ENCODE data around the gene TRAPPC13. TPM values are rescaled to one million over a fixed set of nuclear protein-coding genes. Genes with fewer than 3 reads are reported as not detected.

TRAPPC13 gene
- total RNA-seq, 1 experiment from 2014 or later = 51.3 TPM

DNA sequence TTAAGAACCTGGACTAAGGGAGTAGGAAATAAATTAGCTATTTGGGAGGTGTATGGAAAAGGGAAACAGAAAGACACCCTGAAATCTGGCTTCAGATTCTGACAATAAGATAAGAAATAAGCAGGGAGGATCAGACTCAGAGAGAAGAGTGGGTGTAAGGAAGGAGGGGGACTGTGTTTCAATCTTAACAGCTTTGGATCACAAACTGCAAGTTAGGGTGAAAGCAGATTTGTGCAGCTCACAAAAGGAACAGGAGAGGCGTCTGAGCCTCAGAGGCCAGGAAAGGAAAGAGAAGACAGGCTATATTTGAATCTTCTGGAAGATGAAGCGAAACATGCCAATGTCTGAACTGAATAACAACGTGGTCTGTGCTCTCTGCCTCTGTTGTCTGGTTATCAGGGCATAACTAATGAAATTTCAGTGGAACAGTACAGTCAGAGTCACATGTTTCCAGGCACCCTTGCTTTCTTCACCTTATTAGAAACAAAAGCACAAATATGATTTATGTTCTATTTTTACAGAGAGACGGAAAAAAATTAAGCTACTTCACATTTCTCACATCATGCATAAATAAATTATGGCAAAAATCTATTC, 70.4 kb downstream of the TRAPPC13 start:
- H4K20me1 ChIP-seq (ENCODE audit: insufficient read depth, low read depth, low read length) = no peaks in the 10 kb centered on the region
- no peak overlapping the region for H2AFZ ChIP-seq (ENCODE audit: low read length)
- no peak overlapping the region for H3K4me2 ChIP-seq (ENCODE audit: low read depth, low read length, poor library complexity, severe bottlenecking)
- H3K9ac ChIP-seq (ENCODE audit: low read length) = no peak overlapping the region
- H3K27ac ChIP-seq (ENCODE audit: low read length) = no peak overlapping the region
- H3K9me3 ChIP-seq (ENCODE audit: low read length) = no peaks in the 10 kb centered on the region
- no peaks in the 10 kb centered on the region for H3K9me2 ChIP-seq (replicated peaks; ENCODE audit: insufficient read depth, low read length)
- peaks cover 26% of the 10 kb centered on the region for H3K36me3 ChIP-seq (ENCODE audit: insufficient read depth, low read length)
- no peak overlapping the region for H3K4me3 ChIP-seq (ENCODE audit: low read length)
- H3K79me2 ChIP-seq (ENCODE audit: low read length) = peaks cover 30% of the 10 kb centered on the region
- DNase-seq = no peak
- H3K4me1 ChIP-seq (ENCODE audit: low read length) = 0 out of 2 replicates have a peak, but pooled peaks cover 5% of the 10 kb centered on the region
- no peaks in the 10 kb centered on the region for H3K27me3 ChIP-seq (ENCODE audit: low read length)

DNA sequence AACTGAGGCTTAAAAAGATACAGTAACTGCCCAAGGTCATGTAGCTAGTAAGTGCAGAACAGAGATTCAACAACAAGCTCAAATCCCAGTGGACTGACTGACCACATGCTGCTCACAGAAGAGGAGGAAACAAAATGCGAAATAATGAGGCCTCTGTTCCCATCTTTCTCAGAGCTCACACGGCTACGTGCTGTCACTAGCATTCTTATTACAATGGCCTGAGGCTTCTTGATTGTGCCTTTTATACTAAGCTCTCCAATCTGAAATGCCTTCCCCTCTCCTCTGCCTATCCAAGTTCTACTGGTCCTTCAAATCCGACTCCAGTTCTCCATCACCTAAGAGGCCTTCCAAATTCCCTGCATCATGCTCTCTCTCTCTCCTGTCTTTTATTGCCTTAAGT, 71.1 kb downstream of the TRAPPC13 start:
- Histone ChIP-seq H3K36me3 (ENCODE audit: insufficient read depth, low read length) (peaks cover 24% of the 10 kb centered on the region), H3K79me2 (ENCODE audit: low read length) (peaks cover 27% of the 10 kb centered on the region), H3K4me2 (ENCODE audit: low read depth, low read length, poor library complexity, severe bottlenecking) (no peak overlapping the region), H3K4me1 (ENCODE audit: low read length) (0 out of 2 replicates have a peak, but pooled peaks cover 5% of the 10 kb centered on the region), H3K4me3 (ENCODE audit: low read length) (no peak overlapping the region), H3K9ac (ENCODE audit: low read length) (no peak overlapping the region), H3K27ac (ENCODE audit: low read length) (no peak overlapping the region), H2AFZ (ENCODE audit: low read length) (no peak overlapping the region), H3K27me3 (ENCODE audit: low read length) (no peaks in the 10 kb centered on the region), H3K9me3 (ENCODE audit: low read length) (no peaks in the 10 kb centered on the region), H3K9me2 (replicated peaks; ENCODE audit: insufficient read depth, low read length) (no peaks in the 10 kb centered on the region), H4K20me1 (ENCODE audit: insufficient read depth, low read depth, low read length) (no peaks in the 10 kb centered on the region)
- no peak for DNase-seq

DNA sequence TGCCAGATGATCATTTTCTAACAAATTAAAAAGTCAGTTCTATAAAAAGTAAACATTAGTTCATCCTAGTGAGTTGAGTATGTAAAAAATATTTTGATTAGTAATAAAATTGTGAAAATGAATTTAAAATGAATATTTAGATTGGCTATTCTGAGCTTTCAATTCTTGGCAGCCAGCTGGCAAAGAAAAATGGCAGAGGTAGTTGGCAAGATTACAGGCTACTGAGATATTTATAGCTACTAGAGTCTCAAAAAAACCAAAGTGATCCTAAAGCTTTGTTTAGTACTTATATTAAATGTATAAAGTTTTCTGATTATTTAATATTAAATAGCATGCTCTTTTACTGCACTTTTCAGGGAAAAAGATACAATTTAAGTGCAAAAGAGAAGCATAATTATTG, 72.1 kb downstream of the TRAPPC13 start:
- H3K27ac ChIP-seq (ENCODE audit: low read length) = no peak overlapping the region
- H3K4me3 ChIP-seq (ENCODE audit: low read length) = no peak overlapping the region
- H3K27me3 ChIP-seq (ENCODE audit: low read length) = no peaks in the 10 kb centered on the region
- no peak overlapping the region for H2AFZ ChIP-seq (ENCODE audit: low read length)
- DNase-seq = no peak
- H3K4me1 ChIP-seq (ENCODE audit: low read length) = 0 out of 2 replicates have a peak, but pooled peaks cover 5% of the 10 kb centered on the region
- peaks cover 24% of the 10 kb centered on the region for H3K36me3 ChIP-seq (ENCODE audit: insufficient read depth, low read length)
- H3K9me3 ChIP-seq (ENCODE audit: low read length) = no peaks in the 10 kb centered on the region
- no peak overlapping the region for H3K9ac ChIP-seq (ENCODE audit: low read length)
- H3K9me2 ChIP-seq (replicated peaks; ENCODE audit: insufficient read depth, low read length) = no peaks in the 10 kb centered on the region
- H4K20me1 ChIP-seq (ENCODE audit: insufficient read depth, low read depth, low read length) = no peaks in the 10 kb centered on the region
- no peak overlapping the region for H3K4me2 ChIP-seq (ENCODE audit: low read depth, low read length, poor library complexity, severe bottlenecking)
- H3K79me2 ChIP-seq (ENCODE audit: low read length) = peaks cover 30% of the 10 kb centered on the region

DNA sequence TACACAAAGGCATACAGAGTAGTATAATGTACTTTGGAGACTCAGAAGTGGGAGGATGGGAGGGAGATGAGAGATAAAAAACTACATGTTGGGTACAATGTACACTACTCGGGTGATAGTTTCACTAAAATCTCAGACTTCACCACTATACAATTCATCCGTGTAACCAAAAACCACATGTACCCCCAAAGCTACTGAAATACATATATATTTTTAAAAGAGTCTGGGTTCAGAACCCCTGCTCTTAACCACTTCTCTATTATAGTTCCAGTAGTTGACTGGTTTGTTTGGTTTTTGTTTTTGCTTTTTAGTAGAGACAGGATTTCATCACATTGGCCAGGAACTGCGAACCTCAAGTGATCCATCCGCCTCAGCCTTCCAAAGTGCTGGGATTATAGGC, 74.5 kb downstream of the TRAPPC13 start:
- H3K9me3 ChIP-seq (ENCODE audit: low read length) = no peaks in the 10 kb centered on the region
- no peak overlapping the region for H3K27ac ChIP-seq (ENCODE audit: low read length)
- H3K4me3 ChIP-seq (ENCODE audit: low read length) = no peak overlapping the region
- DNase-seq = no peak
- no peaks in the 10 kb centered on the region for H3K27me3 ChIP-seq (ENCODE audit: low read length)
- H4K20me1 ChIP-seq (ENCODE audit: insufficient read depth, low read depth, low read length) = no peaks in the 10 kb centered on the region
- H3K4me2 ChIP-seq (ENCODE audit: low read depth, low read length, poor library complexity, severe bottlenecking) = no peak overlapping the region
- H3K9ac ChIP-seq (ENCODE audit: low read length) = no peak overlapping the region
- H3K36me3 ChIP-seq (ENCODE audit: insufficient read depth, low read length) = peaks cover 37% of the 10 kb centered on the region
- H3K4me1 ChIP-seq (ENCODE audit: low read length) = 0 out of 2 replicates have a peak, but pooled peaks cover 5% of the 10 kb centered on the region
- H2AFZ ChIP-seq (ENCODE audit: low read length) = no peak overlapping the region
- H3K9me2 ChIP-seq (replicated peaks; ENCODE audit: insufficient read depth, low read length) = no peaks in the 10 kb centered on the region
- peaks cover 35% of the 10 kb centered on the region for H3K79me2 ChIP-seq (ENCODE audit: low read length)

DNA sequence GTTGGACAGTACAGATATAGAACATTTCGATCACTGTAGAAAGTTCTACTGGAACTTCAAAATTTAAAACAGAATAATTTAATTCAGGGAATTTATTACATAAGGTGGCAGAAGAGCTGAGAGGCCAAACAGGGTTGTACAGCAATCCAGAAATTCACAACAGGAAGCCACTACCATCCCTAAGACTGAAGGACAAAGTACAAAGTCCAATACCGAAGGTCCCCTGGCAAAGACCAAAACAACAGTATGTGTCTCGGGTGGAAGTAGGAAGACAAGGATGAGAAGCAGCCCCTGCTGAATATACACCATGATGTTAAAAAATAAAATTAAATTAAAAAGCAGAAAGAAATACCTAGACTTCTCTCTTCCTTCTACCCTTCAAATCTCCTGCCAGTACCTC, 77.2 kb downstream of the TRAPPC13 start:
- no peak overlapping the region for H2AFZ ChIP-seq (ENCODE audit: low read length)
- H3K4me1 ChIP-seq (ENCODE audit: low read length) = 0 out of 2 replicates have a peak, but pooled peaks cover 5% of the 10 kb centered on the region
- no peak for DNase-seq
- no peaks in the 10 kb centered on the region for H4K20me1 ChIP-seq (ENCODE audit: insufficient read depth, low read depth, low read length)
- H3K4me2 ChIP-seq (ENCODE audit: low read depth, low read length, poor library complexity, severe bottlenecking) = no peak overlapping the region
- H3K9me3 ChIP-seq (ENCODE audit: low read length) = no peaks in the 10 kb centered on the region
- no peaks in the 10 kb centered on the region for H3K9me2 ChIP-seq (replicated peaks; ENCODE audit: insufficient read depth, low read length)
- H3K27ac ChIP-seq (ENCODE audit: low read length) = no peak overlapping the region
- H3K27me3 ChIP-seq (ENCODE audit: low read length) = no peaks in the 10 kb centered on the region
- peaks cover 38% of the 10 kb centered on the region for H3K36me3 ChIP-seq (ENCODE audit: insufficient read depth, low read length)
- H3K4me3 ChIP-seq (ENCODE audit: low read length) = no peak overlapping the region
- no peak overlapping the region for H3K9ac ChIP-seq (ENCODE audit: low read length)
- H3K79me2 ChIP-seq (ENCODE audit: low read length) = peaks cover 29% of the 10 kb centered on the region

DNA sequence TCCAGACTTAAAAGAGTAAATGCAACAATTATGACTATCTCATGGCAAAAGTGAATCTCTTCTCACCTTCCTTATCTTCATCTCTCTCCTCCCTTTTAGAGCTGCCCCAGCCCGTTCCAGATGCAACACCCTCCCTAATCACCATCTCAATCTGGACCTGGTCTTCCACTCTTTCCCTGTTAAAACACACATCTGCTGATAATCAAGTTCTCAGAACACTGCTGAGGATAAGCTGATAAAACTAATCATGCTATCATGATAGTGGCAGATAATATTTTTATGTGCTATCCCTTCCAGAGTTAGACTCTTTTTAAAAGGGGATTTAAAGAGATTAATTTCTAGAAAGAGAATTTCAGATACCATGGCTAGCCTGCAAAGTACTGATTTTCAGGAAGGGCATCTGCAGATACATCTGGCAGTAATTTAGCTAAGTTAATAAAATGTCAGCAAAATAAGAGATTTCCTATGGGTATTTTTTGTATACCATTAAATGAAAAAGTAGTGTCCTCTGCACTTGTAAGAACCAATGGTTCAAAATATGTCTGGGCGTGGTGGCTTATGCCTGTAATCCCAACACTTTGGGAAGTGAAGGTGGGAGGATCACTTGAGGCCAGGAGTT, 79.9 kb downstream of the TRAPPC13 start:
- no peaks in the 10 kb centered on the region for H3K4me1 ChIP-seq (ENCODE audit: low read length)
- H3K27me3 ChIP-seq (ENCODE audit: low read length) = no peaks in the 10 kb centered on the region
- H3K27ac ChIP-seq (ENCODE audit: low read length) = no peak overlapping the region
- H3K36me3 ChIP-seq (ENCODE audit: insufficient read depth, low read length) = peaks cover 34% of the 10 kb centered on the region
- no peak overlapping the region for H3K4me2 ChIP-seq (ENCODE audit: low read depth, low read length, poor library complexity, severe bottlenecking)
- H2AFZ ChIP-seq (ENCODE audit: low read length) = no peak overlapping the region
- H3K9me2 ChIP-seq (replicated peaks; ENCODE audit: insufficient read depth, low read length) = no peaks in the 10 kb centered on the region
- no peak overlapping the region for H3K9ac ChIP-seq (ENCODE audit: low read length)
- no peaks in the 10 kb centered on the region for H3K9me3 ChIP-seq (ENCODE audit: low read length)
- no peak overlapping the region for H3K4me3 ChIP-seq (ENCODE audit: low read length)
- H4K20me1 ChIP-seq (ENCODE audit: insufficient read depth, low read depth, low read length) = no peaks in the 10 kb centered on the region
- peaks cover 28% of the 10 kb centered on the region for H3K79me2 ChIP-seq (ENCODE audit: low read length)
- DNase-seq = no peak

DNA sequence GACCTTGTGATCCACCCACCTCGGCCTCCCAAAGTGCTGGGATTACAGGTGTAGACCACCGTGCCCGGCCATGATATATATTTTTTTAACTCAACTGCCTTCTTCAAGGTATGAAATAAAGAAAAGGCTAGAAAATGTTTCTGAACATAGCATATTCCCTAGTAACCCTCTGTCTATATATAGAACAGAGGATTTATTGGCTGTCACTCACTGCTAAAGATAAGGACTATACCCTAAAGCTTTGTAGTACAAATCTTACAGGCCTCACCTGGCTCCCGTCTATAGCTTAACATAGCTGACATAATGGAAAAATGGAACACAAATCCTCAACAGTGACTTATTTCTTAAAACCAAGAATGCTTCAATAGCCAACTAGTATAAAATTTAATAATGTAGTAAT, 82.8 kb downstream of the TRAPPC13 start:
- no peaks in the 10 kb centered on the region for H3K9me3 ChIP-seq (ENCODE audit: low read length)

DNA sequence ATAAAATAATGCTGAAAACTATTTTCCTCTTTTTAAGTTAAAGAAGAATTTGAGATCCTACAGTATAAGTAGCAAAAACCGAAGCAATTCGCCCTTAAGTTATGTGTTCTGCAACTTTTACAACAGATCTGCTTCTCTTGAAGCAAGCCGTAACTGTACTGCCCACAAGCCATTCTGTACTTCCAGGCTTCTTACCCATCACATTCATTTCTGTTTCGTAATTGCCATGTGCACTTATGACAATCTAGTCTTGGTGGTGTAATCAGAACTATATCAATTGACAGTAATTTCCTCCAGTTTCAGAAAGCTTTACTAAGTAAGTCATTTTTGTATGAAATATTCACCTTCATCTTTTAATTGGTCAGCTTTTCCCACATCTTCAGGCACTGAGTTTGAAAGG, 83.3 kb downstream of the TRAPPC13 start:
- H4K20me1 ChIP-seq (ENCODE audit: insufficient read depth, low read depth, low read length) = no peaks in the 10 kb centered on the region
- H3K27me3 ChIP-seq (ENCODE audit: low read length) = no peaks in the 10 kb centered on the region
- no peaks in the 10 kb centered on the region for H3K9me3 ChIP-seq (ENCODE audit: low read length)
- H3K9ac ChIP-seq (ENCODE audit: low read length) = no peak overlapping the region
- H2AFZ ChIP-seq (ENCODE audit: low read length) = no peak overlapping the region
- H3K79me2 ChIP-seq (ENCODE audit: low read length) = peaks cover 46% of the 10 kb centered on the region
- DNase-seq = no peak
- H3K4me1 ChIP-seq (ENCODE audit: low read length) = no peaks in the 10 kb centered on the region
- no peak overlapping the region for H3K4me2 ChIP-seq (ENCODE audit: low read depth, low read length, poor library complexity, severe bottlenecking)
- no peak overlapping the region for H3K27ac ChIP-seq (ENCODE audit: low read length)
- no peaks in the 10 kb centered on the region for H3K9me2 ChIP-seq (replicated peaks; ENCODE audit: insufficient read depth, low read length)
- H3K4me3 ChIP-seq (ENCODE audit: low read length) = no peak overlapping the region
- peaks cover 33% of the 10 kb centered on the region for H3K36me3 ChIP-seq (ENCODE audit: insufficient read depth, low read length)

More for the DNA sequence above, 82.8 kb downstream of the TRAPPC13 start:
- peaks cover 38% of the 10 kb centered on the region for H3K36me3 ChIP-seq (ENCODE audit: insufficient read depth, low read length)
- no peak for DNase-seq
- no peaks in the 10 kb centered on the region for H3K4me1 ChIP-seq (ENCODE audit: low read length)
- H3K27ac ChIP-seq (ENCODE audit: low read length) = no peak overlapping the region
- no peak overlapping the region for H3K4me2 ChIP-seq (ENCODE audit: low read depth, low read length, poor library complexity, severe bottlenecking)
- no peaks in the 10 kb centered on the region for H3K27me3 ChIP-seq (ENCODE audit: low read length)
- H4K20me1 ChIP-seq (ENCODE audit: insufficient read depth, low read depth, low read length) = no peaks in the 10 kb centered on the region
- no peak overlapping the region for H3K9ac ChIP-seq (ENCODE audit: low read length)
- H3K4me3 ChIP-seq (ENCODE audit: low read length) = no peak overlapping the region
- peaks cover 43% of the 10 kb centered on the region for H3K79me2 ChIP-seq (ENCODE audit: low read length)
- H3K9me2 ChIP-seq (replicated peaks; ENCODE audit: insufficient read depth, low read length) = no peaks in the 10 kb centered on the region
- H2AFZ ChIP-seq (ENCODE audit: low read length) = no peak overlapping the region

Data from Karpas-422 (cell line).